IPS-11a (cell line): ENCODE data around the gene IQGAP3.

Experiments used
- H3K4me3 ChIP-seq: one replicate; pipeline ENCODE4 v1.5.1; 2013; ENCODE audit warnings: low read depth, low read length, control low read depth

The IQGAP3 gene

GRCh38 chr1:156546267-156546666, 26.1 kb downstream of the IQGAP3 start:
- H3K4me3 ChIP-seq, result no peak overlapping the region

GRCh38 chr1:156544592-156545102, 27.7 kb downstream of the IQGAP3 start:
- H3K4me3 ChIP-seq, result no peak overlapping the region

- H3K4me3 ChIP-seq, result no peak overlapping the region
Measured at GRCh38 chr1:156543066-156543465, 29.3 kb downstream of the IQGAP3 start.

GRCh38 chr1:156540955-156541354, 31.4 kb downstream of the IQGAP3 start:
- H3K4me3 ChIP-seq, result no peak overlapping the region

GRCh38 chr1:156539818-156540355, 32.5 kb downstream of the IQGAP3 start:
- no peak overlapping the region for H3K4me3 ChIP-seq

- no peak overlapping the region for H3K4me3 ChIP-seq
Measured at GRCh38 chr1:156538711-156539440, 33.5 kb downstream of the IQGAP3 start.

- no peak overlapping the region for H3K4me3 ChIP-seq
Measured at GRCh38 chr1:156537027-156537426, 35.3 kb downstream of the IQGAP3 start.

- no peak overlapping the region for H3K4me3 ChIP-seq
Measured at GRCh38 chr1:156534424-156535060, 37.8 kb downstream of the IQGAP3 start.

- no peak overlapping the region for H3K4me3 ChIP-seq
Measured at GRCh38 chr1:156533568-156534220, 38.7 kb downstream of the IQGAP3 start.

- H3K4me3 ChIP-seq, result no peak overlapping the region
Measured at GRCh38 chr1:156532374-156532773, 40.0 kb downstream of the IQGAP3 start.

GRCh38 chr1:156530006-156530405, 42.4 kb downstream of the IQGAP3 start:
- no peak overlapping the region for H3K4me3 ChIP-seq

GRCh38 chr1:156528875-156529425, 43.4 kb downstream of the IQGAP3 start:
- no peak overlapping the region for H3K4me3 ChIP-seq

- no peak overlapping the region for H3K4me3 ChIP-seq
Measured at GRCh38 chr1:156528231-156528630, 44.1 kb downstream of the IQGAP3 start.

GRCh38 chr1:156527584-156527983, 44.8 kb downstream of the IQGAP3 start:
- no peak overlapping the region for H3K4me3 ChIP-seq

GRCh38 chr1:156525856-156526489, 46.4 kb downstream of the IQGAP3 start:
- no peak overlapping the region for H3K4me3 ChIP-seq

GRCh38 chr1:156525071-156525501, 47.3 kb downstream of the IQGAP3 start:
- no peak overlapping the region for H3K4me3 ChIP-seq

- no peak overlapping the region for H3K4me3 ChIP-seq
Measured at GRCh38 chr1:156524481-156524869, 47.9 kb downstream of the IQGAP3 start.

GRCh38 chr1:156523801-156524480, 48.4 kb downstream of the IQGAP3 start:
- no peak overlapping the region for H3K4me3 ChIP-seq

GRCh38 chr1:156522443-156522970, 49.9 kb downstream of the IQGAP3 start:
- no peak overlapping the region for H3K4me3 ChIP-seq

GRCh38 chr1:156517748-156518147, 54.6 kb downstream of the IQGAP3 start:
- H3K4me3 ChIP-seq, result no peak overlapping the region
